ENCODE measurements around the gene COL26A1. TPM values are rescaled to one million over a fixed set of nuclear protein-coding genes. Genes with fewer than 3 reads are reported as not detected.

The COL26A1 gene
- total and polyA plus RNA-seq, 2 experiments from 2014 or later: 11.6 to 19.1 TPM

- Histone ChIP-seq H3K4me1 (ENCODE audit: insufficient read depth) (no peaks in the 10 kb centered on the region), H3K4me2 (no peak overlapping the region), H3K79me2 (no peaks in the 10 kb centered on the region), H4K20me1 (ENCODE audit: insufficient read depth, poor library complexity, severe bottlenecking) (no peaks in the 10 kb centered on the region), H3K4me3 (no peak overlapping the region), H3K27me3 (no peaks in the 10 kb centered on the region), H3K9me3 (ENCODE audit: low read depth) (no peaks in the 10 kb centered on the region), H2AFZ (no peak overlapping the region), H3K36me3 (replicated peaks; ENCODE audit: insufficient read depth, low read depth) (no peaks in the 10 kb centered on the region), H3K9me2 (replicated peaks; ENCODE audit: insufficient read depth) (no peaks in the 10 kb centered on the region), H3K27ac (no peak overlapping the region)
- TF ChIP-seq CTCF (IDR thresholded peaks at IDR 0.05; ENCODE audit: poor library complexity) (no peak), EZH2phosphoT487 (IDR thresholded peaks at IDR 0.05; ENCODE audit: low read depth, severe bottlenecking, unreplicated experiment) (no peak), EZH2 (IDR thresholded peaks at IDR 0.05; ENCODE audit: borderline replicate concordance) (no peak)
- no peak for DNase-seq (ENCODE audit: low spot score)
- 98% methylated on average over 8 of the region's 8 CpGs for WGBS (ENCODE audit: low lambda C conversion rate, missing lambda C conversion rate)
These were observed 30.6 kb upstream of the COL26A1 start for GRCh38 chr7:101332026-101332425.

- no peak overlapping the region for H3K4me3 ChIP-seq
- H3K9me3 ChIP-seq (ENCODE audit: low read depth): no peaks in the 10 kb centered on the region
- no peaks in the 10 kb centered on the region for H3K36me3 ChIP-seq (replicated peaks; ENCODE audit: insufficient read depth, low read depth)
- TF ChIP-seq EZH2 (IDR thresholded peaks at IDR 0.05; ENCODE audit: borderline replicate concordance): no peak
- no peak for TF ChIP-seq EZH2phosphoT487 (IDR thresholded peaks at IDR 0.05; ENCODE audit: low read depth, severe bottlenecking, unreplicated experiment)
- TF ChIP-seq CTCF (IDR thresholded peaks at IDR 0.05; ENCODE audit: poor library complexity): no peak
- no peaks in the 10 kb centered on the region for H3K4me1 ChIP-seq (ENCODE audit: insufficient read depth)
- H4K20me1 ChIP-seq (ENCODE audit: insufficient read depth, poor library complexity, severe bottlenecking): no peaks in the 10 kb centered on the region
- no peaks in the 10 kb centered on the region for H3K79me2 ChIP-seq
- no peak overlapping the region for H2AFZ ChIP-seq
- no peaks in the 10 kb centered on the region for H3K27me3 ChIP-seq
- H3K9me2 ChIP-seq (replicated peaks; ENCODE audit: insufficient read depth): no peaks in the 10 kb centered on the region
- no peak overlapping the region for H3K27ac ChIP-seq
- WGBS (ENCODE audit: low lambda C conversion rate, missing lambda C conversion rate): 74% methylated on average over 5 of the region's 5 CpGs
- DNase-seq (ENCODE audit: low spot score): no peak
- no peak overlapping the region for H3K4me2 ChIP-seq
These were observed 28.8 kb upstream of the COL26A1 start for GRCh38 chr7:101333912-101334311.

- H3K79me2 ChIP-seq: no peaks in the 10 kb centered on the region
- no peaks in the 10 kb centered on the region for H3K9me2 ChIP-seq (replicated peaks; ENCODE audit: insufficient read depth)
- TF ChIP-seq CTCF (IDR thresholded peaks at IDR 0.05; ENCODE audit: poor library complexity): no peak
- TF ChIP-seq EZH2phosphoT487 (IDR thresholded peaks at IDR 0.05; ENCODE audit: low read depth, severe bottlenecking, unreplicated experiment): no peak
- TF ChIP-seq EZH2 (IDR thresholded peaks at IDR 0.05; ENCODE audit: borderline replicate concordance): no peak
- H3K4me2 ChIP-seq: no peak overlapping the region
- H3K4me3 ChIP-seq: no peak overlapping the region
- H3K27ac ChIP-seq: no peak overlapping the region
- H4K20me1 ChIP-seq (ENCODE audit: insufficient read depth, poor library complexity, severe bottlenecking): no peaks in the 10 kb centered on the region
- 92% methylated on average over 14 of the region's 14 CpGs for WGBS (ENCODE audit: low lambda C conversion rate, missing lambda C conversion rate)
- H2AFZ ChIP-seq: no peak overlapping the region
- DNase-seq (ENCODE audit: low spot score): no peak
- no peaks in the 10 kb centered on the region for H3K9me3 ChIP-seq (ENCODE audit: low read depth)
- no peaks in the 10 kb centered on the region for H3K27me3 ChIP-seq
- H3K36me3 ChIP-seq (replicated peaks; ENCODE audit: insufficient read depth, low read depth): no peaks in the 10 kb centered on the region
- no peaks in the 10 kb centered on the region for H3K4me1 ChIP-seq (ENCODE audit: insufficient read depth)
These were observed 22.3 kb upstream of the COL26A1 start for GRCh38 chr7:101340379-101340778.

GRCh38 chr7:101342892-101343291, 19.8 kb upstream of the COL26A1 start:
- no peak overlapping the region for H3K4me2 ChIP-seq
- H3K9me3 ChIP-seq (ENCODE audit: low read depth): no peaks in the 10 kb centered on the region
- no peaks in the 10 kb centered on the region for H3K9me2 ChIP-seq (replicated peaks; ENCODE audit: insufficient read depth)
- H3K27me3 ChIP-seq: no peaks in the 10 kb centered on the region
- no peaks in the 10 kb centered on the region for H3K36me3 ChIP-seq (replicated peaks; ENCODE audit: insufficient read depth, low read depth)
- H3K4me3 ChIP-seq: no peak overlapping the region
- DNase-seq (ENCODE audit: low spot score): no peak
- no peak overlapping the region for H2AFZ ChIP-seq
- no peak overlapping the region for H3K27ac ChIP-seq
- H4K20me1 ChIP-seq (ENCODE audit: insufficient read depth, poor library complexity, severe bottlenecking): no peaks in the 10 kb centered on the region
- H3K4me1 ChIP-seq (ENCODE audit: insufficient read depth): no peaks in the 10 kb centered on the region
- no peak for TF ChIP-seq EZH2phosphoT487 (IDR thresholded peaks at IDR 0.05; ENCODE audit: low read depth, severe bottlenecking, unreplicated experiment)
- H3K79me2 ChIP-seq: no peaks in the 10 kb centered on the region
- WGBS (ENCODE audit: low lambda C conversion rate, missing lambda C conversion rate): 84% methylated on average over 7 of the region's 7 CpGs
